Activated naive CD4-positive, alpha-beta T cell treated with Interleukin-2 at 50 U/mL for 16 hours (primary cell): Measurements from ENCODE around the gene BRAF.
"Not testable (repeated sequence)": the region's sequence is repeated elsewhere in the genome, so short reads cannot be mapped to it uniquely, and the experiment has no call there.

ENCODE experiments used
- DNase-seq: peaks from one replicate; pipeline ENCODE4 v3.0.0-alpha.2; 2020

The BRAF gene

DNA sequence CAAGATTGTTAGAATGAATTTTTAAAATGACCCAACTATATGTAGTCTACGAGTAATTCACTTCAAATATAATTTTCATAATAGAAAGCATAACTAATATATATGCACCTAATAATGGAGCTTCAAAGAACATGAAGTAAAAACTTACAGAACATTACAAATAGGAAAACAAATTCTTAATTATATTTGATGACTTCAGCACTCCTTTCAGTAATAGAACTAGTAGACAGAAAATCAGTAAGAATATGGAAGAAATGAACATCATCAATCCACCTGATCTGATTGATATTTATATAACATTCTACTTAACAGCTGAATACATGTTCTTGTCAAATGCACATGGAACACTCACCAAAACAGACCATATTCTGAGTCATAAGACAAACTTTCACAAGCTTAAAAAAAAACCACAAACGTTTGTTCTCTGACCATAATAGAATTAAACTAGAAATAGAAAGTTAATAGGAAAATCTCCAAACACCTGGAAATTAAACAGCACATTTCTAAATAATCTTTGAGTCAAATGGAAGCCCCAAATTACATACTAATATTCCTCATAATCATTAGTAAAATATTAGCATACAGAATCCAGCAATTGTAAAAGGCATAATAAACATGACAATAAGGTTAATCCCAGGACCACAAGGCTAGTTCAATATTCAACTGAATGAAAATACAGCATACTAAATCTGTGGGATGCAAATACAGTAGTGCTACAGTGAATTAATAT is 48.0 kb downstream of the BRAF start:
- DNase-seq, result no peak

DNA sequence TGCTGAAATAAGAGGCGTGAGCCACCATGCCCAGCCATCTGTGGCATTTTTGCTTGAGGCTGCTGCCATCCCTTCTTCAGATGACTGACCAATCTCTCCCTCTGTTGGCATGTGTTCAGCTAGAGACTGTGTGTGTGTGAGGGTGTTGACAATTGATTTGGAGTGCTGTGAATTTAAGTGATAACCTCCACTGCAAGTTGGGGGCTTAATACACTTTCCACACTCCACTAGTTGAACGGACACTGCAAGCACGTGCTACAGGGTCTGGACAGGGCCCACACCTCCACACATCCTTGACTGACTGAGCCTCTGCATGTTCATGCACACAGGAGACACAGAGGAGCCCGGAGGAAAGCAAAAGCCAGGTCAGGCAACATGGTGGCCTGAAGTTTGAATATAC is 51.3 kb downstream of the BRAF start:
- no peak for DNase-seq

DNA sequence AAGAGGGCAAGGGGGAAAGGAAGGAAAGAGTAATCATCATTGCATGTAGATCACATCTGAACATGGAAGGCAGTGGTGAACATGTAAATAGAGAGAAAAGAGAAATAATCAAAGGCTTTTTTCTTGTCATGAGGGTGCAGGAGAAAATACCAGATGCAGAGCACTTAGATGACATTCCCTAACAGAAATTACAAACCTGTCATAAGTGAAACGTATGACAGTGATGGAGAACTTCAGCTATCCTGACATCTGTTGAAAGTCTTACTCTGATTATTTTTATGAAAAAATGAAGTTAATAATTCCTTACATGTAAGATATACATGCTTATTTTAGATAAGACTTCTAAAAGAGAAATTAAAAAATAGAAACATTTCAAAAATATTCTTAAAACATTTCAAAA is 54.7 kb downstream of the BRAF start:
- DNase-seq, result no peak

DNA sequence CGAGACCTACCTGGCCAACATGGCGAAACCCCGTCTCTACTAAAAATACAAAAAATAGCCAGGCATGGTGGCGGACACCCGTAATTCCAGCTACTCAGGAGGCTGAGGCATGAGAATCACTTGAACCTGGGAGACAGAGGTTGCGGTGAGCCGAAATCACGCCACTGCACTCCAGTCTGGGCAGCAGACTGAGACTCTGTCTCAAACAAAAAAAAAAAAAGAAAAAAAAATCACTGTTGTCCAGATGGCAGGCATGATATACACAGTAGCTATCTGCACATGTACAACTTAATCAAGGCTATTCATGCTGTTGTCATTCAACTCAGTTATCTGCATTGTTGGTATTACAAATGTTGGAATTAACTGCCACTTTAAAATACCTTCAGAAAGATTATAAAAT is 55.3 kb downstream of the BRAF start:
- no peak for DNase-seq

DNA sequence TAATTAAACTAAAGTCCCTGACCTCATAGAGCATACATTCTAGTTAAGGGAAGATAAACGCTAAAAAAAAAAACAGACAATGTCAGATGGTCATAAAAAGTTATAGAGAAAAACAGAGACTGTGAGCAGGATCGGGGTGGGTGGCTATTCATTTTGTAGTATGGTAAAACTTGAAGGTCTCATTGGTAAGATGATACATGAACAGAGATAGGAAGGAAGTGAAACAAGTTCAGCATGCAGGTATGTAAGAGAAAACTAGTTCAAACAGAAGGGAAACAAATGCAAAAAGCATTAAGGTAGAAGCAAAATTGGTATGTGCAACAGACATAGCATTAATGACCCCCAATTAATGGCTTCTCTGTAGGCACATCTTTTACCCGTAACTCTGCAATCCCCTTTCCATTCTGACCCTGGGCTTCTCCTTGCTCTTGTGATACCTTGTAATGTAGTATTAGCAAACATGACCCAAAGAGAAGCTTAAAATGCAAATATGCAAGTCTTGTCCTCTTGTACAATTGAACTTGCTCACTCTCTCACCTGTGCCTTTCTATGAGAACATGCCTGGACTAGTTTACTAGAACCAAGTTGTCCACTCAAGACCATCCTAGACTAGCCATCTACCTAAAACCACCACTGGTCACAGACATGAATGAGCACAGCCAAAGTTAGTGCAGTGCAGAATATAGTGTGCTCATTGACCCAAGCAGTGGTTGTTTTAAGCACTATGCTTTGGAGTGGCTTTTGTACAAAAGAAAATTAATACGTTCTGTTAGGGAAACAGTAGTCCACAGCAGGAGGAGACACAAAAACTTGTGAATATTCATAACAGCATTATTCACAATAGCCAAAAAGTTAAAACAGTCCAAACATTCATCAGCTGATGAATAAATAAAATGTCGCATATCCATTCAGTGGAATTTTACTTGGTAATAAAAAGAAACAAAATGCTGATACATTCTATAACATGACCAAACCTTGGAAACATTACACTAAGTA is 57.0 kb downstream of the BRAF start:
- no peak for DNase-seq

DNA sequence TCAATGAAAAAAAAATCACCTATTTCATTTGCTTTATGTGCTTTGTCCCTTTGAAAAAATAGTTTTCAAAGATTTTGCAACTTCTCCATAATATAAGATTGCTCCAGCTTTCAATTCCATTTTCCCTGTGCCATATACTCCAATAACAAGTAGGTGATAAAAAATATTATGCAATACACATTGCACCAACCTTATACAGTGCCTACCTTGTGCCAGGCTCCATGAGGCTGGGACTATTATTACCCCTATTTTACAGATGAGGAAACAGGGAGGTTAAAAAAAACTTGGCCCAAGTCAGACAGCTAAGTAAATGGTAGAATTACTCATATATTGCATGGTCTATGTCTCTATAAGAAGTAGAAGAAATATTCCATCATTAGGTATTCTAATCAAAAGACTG is 57.8 kb downstream of the BRAF start:
- no peak for DNase-seq

DNA sequence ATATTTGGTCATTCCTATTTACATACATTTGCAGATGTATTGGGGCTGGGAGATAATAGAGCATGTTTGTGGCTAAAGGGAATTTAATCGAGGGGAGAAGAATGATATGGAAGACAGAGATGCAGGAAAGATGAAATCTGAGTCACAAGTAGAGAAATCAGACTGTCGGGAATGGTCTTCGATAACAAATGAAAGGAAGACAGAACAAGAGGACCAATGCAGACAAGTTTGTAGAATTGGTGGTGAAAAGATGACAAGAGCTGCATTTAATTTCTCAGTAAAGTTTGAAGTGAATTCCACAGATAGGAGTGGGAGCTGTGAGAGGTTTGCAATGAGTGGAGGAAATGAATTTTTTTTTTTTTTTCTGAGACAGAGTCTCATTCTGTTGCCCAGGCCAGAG is 60.0 kb downstream of the BRAF start:
- no peak for DNase-seq

DNA sequence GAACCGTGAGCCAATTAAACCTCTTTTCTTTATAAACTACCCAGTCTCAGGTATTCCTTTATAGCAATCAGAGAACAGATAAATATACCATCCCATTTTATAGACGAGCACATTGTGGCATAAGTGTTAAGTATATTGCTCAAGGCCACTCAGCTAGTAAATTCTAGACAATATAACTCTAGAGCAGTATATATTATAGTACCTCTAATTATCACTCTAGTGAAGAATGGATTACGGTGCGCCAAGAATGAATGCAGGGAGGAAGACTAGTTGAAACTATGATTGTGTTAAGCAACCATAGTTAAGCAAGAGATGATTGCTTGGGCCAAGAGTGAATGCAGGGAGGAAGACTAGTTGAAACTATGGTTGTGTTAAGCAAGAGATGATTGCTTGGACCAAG is 60.9 kb downstream of the BRAF start:
- no peak for DNase-seq

- no peak for DNase-seq
These were observed 61.5 kb downstream of the BRAF start for GRCh38 chr7:140863184-140863583.

DNA sequence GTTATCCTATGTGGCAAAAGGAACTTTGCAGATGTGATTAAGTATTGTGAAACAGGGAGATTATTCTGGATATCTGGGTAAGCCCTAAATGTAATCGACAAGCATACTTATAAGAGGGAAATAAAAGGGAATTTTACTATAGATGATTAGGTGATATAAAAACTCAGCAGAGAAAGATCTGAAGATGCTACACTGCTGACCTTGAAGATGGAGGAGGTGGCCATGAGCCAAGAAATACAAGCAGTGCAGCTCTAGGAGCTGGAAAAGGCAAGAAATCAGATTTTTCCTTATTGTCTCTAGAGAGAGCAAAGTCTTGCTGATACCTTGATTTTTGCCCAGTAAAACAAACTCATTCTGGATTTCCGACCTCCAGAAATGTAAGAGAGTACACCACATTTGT is 67.7 kb downstream of the BRAF start:
- no peak for DNase-seq

DNA sequence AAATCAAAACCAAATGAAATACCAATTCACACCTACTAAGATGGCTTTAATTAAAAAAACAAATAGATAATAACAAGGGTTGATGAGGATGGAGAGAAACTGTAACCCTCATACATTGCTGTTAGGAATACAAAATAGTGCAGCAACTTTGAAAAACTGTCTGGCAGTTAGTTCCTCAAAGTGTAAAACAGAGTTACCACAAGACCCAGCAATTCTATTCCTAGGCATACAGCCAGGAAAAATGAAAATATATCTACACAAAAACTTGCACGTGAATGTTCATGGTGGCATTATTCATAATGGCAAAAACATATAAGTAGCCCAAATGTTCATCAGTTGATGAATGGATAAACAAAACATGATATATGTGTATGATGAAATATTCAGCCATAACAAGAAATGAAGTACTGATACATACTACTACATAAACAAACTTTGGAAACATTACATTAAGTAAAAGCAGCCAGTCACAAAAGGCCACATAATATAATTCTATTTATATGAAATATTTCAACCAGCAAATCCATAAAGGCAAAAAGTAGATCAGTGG is 83.5 kb downstream of the BRAF start:
- no peak for DNase-seq

DNA sequence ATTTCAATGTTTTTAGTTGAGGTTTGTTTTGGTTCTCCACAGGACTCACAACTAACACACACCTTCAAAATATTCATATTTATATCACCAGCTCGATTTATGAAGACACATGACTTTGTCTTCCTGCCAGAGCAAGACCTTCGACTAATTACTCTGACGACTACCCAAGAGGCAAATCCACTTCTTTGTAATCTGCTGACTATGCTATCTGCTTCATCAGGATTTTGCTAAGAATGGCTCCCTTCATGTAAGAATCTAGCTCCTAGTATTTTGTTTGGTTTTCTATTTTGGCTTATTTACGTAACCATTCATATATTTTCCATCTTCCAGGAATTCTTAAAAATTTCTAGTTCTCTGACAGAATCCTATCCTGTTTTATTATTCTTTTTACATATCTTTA is 93.0 kb downstream of the BRAF start:
- DNase-seq, result no peak

- no peak for DNase-seq
These were observed 95.0 kb downstream of the BRAF start for GRCh38 chr7:140829720-140830119.

- no peak for DNase-seq
These were observed 96.0 kb downstream of the BRAF start for GRCh38 chr7:140828741-140829140.

GRCh38 chr7:140817383-140817782 is 107.3 kb downstream of the BRAF start:
- not testable (repeated sequence) for DNase-seq

DNA sequence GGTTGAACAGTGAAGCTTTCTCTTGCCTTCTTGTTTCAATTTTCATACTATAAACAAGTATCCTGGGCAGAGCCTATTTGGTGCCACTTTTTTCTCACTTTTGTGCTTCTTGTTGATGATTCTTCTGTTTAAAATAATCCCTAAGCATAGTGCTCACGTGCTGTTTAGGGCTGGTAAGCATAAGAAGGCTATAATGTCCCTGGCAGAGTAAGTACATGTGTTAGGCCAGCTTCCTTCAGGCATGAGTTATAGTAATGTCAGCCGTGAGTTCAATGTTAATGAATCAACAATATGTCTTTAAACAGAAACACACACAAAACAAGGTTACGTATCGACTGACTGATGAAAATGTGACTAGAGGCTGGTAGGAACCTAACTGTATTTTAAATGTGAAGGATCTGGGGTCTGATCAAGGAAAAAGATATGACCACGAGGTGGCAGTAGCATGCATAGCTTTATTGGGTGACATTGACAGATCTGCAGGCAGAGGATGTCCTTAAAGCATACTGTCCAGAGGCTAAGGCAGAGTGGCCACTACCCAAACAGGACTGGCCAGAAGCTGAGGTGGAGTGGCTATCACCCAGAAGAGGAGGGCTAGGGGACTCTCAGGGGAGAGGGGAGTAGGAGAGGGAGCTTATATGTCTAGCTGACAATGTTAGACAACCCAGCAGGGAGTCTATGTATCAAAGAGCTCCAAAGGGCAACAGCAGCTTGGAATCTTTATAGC is 113.7 kb downstream of the BRAF start:
- peak; percentile 51 for DNase-seq

DNA sequence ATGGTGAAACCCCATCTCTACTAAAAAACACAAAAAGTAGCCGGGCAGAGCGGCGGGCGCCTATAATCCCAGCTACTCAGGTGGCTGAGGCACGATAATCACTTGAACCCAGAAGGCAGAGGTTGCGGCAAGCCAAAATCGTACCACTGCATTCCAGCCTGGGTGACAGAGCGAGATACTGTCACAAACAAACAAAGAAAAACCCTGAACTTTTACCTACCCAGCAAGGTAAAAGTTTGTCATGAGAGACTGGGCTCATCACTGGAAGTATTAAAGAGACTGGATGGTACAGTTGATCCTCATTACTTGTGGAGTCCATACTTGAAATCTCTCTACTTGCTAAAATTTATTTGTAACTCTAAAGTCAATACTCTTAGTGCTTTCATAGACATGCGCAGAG is 114.3 kb downstream of the BRAF start:
- no peak for DNase-seq

GRCh38 chr7:140778975-140779374 is 145.8 kb downstream of the BRAF start:
- no peak for DNase-seq

DNA sequence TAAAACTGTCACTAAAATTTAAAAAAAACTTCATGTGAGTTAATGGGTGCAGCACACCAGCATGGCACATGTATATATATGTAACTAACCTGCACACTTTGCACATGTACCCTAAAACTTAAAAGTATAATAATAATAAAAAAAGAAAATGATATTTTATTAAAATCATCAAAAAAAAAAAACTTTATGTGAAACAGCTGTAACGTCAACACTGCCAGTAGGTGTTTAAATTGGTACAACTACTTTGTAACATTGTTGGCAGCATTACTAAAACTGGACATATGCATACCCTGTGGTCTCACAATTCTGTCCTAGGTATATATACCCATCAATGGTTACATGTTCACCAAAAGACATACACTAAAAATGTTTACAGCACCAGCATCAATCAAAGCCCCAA is 146.2 kb downstream of the BRAF start:
- DNase-seq, result no peak

DNA sequence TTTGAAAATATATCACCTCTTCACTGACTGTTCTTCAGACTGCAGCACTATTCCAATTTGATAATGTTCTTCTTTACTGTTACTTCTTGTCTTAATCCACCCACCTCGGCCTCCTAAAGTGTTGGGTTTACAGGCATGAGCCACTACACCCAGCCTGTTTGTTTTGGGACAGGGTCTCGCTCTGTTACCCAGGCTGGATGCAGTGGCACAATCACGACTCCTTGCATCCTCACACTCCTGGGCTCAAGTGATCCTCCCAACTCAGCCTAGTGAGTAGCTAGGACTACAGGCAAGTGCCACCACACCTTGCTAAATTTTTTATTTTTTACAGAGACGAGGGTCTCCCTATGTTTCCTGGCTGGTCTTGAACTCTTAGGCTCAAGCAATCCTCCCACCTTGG is 150.4 kb downstream of the BRAF start:
- no peak for DNase-seq

- DNase-seq, result no peak
These were observed 151.6 kb downstream of the BRAF start for GRCh38 chr7:140773104-140773503.

GRCh38 chr7:140771826-140772225 is 152.9 kb downstream of the BRAF start:
- DNase-seq, result no peak

DNA sequence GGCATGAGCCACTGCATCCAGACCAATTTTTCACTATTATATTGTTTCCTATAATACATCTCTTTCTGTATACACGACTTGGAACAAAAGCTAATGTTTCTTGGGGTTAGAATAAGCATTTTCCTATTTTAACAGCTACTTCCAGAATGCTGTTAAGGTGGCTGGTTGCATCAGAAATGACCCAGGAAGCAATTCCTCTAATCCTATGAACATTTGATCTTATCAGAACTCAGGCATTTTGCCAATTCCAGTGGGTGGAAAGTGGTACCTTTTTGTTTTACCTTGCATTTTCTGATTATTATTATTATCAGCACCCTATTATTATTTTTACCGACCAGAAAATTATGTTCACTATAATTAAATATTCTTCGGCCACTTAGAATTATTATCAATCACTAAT is 154.9 kb downstream of the BRAF start:
- no peak for DNase-seq
